GM12873 (cell line): ENCODE measurements around the gene EPDR1.

Source experiments
- CTCF ChIP-seq: IDR thresholded peaks from 2 replicates; pipeline ENCODE4 v1.5.1; 2012; ENCODE audit warnings: low read depth, mild to moderate bottlenecking, moderate library complexity, low read length, control low read depth; ENCODE audit not compliant: insufficient read depth; ENCODE audit errors: missing control alignments

Gene EPDR1

GRCh38 chr7:37982423-37982822, 62.0 kb downstream of the EPDR1 start:
- no peak for TF ChIP-seq CTCF

DNA sequence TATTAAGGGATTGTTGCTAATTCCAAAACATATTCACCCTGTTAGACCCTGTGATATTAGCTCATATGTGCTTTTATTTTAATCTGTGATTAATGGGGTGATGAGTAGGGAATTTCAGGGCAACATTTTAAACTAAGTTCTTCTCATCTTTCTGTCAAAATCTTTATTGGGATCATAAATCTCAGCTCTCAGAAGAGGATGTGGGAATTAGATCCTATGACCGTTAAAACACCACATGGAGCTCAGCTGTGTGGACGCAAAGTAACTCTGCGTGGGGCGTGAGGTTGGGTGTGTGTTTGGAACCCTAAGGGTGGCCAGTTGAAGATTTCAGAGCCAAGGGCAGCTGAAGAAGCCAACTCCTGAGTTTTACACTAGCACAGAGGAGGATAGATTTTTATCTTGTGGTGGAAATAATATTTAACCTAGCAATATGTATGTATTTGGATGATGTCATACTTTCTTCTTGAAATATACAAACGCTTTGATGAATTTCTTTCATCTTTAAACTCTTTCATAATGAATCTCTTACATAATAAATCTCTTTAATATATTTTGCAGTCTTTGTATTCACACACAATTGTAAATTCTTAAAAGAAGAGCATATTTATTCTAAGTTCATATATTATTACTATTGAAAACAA, 64.4 kb downstream of the EPDR1 start:
- TF ChIP-seq CTCF: no peak

- TF ChIP-seq CTCF: no peak
These were observed 66.5 kb downstream of the EPDR1 start for GRCh38 chr7:37986908-37987330.

- no peak for TF ChIP-seq CTCF
These were observed 67.3 kb downstream of the EPDR1 start for GRCh38 chr7:37987732-37988131.

GRCh38 chr7:37988721-37989650, 68.5 kb downstream of the EPDR1 start:
- TF ChIP-seq CTCF: no peak

- TF ChIP-seq CTCF: no peak
These were observed 69.9 kb downstream of the EPDR1 start for GRCh38 chr7:37990337-37990736.

DNA sequence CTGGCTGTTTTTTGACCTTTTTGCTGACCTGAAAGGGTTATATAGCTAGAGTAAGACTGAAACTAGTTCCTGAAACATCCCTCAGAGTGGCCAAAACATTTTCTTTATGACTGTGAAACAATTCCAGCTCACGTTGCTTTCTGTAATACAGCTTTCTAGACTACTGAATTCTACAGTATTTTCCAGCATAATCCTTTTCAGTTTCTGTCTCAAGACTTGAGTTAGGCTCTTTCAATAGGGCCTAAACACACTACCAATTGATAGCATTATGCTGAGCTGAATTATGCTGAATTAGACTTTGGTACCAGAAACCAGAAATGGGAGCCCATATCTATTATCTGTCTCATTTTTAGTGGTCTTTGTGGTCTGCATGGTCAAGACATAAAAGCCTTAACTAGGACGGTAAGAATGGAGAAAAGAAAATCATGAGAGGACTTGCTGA, 72.6 kb downstream of the EPDR1 start:
- TF ChIP-seq CTCF: no peak
